ENCODE results near the gene BCAS4.

Gene BCAS4

GRCh38 chr20:50919567-50919966 lies 124.7 kb downstream of the BCAS4 start:
- no peak for DNase-seq

DNA sequence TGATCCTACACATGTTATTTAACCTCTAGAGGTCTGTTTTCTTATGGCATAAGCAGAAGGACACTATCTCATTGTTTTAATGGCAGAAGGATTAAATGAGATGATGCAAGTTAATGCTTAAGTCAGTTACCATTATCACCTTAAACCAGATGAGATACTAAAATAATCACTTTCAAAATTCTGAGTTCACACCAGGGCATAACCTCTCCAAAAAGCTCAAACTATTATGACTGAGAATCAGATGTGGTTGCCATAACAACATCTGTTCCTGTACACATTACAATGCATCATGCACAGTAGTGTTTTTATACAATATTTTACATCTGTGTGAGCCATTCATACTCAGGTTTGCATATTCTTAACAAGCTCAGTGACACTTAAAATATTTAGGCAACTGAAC lies 126.1 kb downstream of the BCAS4 start:
- no peak for DNase-seq

DNA sequence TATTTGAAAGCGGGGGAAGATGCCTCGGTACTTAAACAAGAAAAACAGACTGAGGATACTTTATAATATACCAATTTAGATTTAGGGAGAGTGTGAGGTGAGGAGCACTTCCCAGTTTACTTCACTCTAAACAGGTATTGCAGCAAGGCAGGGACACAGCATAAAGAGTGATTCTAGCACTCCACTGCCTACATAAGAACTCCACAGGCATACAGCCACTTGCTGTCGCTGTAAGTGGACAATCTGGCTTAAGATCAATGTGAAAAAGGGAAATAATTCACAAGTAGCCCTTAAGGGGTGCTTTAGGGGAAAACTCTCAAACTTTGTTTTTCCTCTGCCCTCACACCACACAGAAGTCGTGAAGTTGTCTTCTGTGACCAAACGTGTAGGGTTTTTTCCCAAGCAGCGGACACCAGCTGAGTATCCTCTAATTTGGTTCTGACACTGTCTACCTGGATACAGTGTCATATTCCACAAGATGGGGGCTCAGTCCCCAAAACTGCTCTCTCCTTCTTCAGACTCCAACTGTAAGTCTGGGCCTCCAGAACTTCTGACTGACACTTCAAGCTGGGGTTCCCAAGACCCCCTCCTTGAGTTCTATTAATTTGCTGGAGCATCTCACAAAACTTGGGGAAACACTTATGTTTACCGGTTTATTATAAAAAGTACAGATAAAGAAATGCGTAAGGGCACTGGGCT lies 127.1 kb downstream of the BCAS4 start:
- no peak for DNase-seq

DNA sequence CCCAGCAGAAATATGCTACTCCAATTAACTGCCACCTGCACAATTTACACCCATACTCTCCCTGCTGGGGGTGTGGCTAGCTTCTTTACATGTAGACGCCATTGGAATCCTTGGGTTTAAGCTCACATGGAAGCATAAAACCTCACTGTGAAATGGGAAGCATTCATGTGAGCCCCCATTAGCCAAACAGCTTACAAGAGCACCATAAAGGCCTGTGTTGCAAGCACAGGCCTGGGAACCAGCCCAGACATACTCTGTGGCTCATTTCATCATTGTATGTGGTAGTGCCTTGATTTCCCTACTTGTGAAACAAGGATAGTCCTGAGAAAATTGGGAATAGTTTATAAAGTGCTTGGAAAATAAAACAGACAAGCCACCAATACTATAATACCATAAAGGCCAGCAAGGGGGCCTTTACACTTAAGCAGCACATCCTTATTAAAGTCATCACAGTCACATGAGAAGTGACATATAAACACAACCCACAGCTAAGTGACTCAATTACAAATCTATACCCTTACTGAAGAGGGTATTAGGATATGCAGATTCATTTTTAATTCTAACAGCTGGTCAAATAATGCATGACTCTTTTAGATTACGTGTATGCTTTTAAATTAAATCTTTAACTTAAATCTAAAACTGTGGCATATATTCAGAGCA lies 129.5 kb downstream of the BCAS4 start:
- DNase-seq = no peak

DNA sequence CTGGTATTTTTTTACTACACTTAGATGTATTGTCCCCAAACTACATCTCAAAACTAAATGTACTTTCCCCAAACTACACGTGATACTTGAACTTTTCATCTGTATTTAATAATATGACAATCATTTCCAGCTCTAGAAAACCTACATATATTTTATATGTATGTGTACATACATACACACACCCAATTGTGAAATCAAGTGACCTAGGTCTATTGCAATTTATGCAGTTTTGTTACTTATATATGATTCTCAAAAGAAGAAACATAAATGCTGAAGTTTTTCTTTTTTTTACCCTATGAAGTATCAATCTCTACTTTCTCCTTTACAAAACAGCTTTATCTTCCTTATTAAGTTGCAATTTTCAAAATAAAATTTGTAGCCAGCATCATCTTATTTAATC lies 131.7 kb downstream of the BCAS4 start:
- no peak for DNase-seq
